Hematopoietic multipotent progenitor cell treated with erythropoietin and hydrocortisone succinate and interleukin-3 and kit ligand, for 15 days (in vitro differentiated cells): ENCODE results near the gene DLG2.

ENCODE experiments used
- DNase-seq: peaks from one replicate; pipeline ENCODE4 v3.0.0-alpha.2; 2015; ENCODE audit warnings: low spot score

Gene DLG2

DNA sequence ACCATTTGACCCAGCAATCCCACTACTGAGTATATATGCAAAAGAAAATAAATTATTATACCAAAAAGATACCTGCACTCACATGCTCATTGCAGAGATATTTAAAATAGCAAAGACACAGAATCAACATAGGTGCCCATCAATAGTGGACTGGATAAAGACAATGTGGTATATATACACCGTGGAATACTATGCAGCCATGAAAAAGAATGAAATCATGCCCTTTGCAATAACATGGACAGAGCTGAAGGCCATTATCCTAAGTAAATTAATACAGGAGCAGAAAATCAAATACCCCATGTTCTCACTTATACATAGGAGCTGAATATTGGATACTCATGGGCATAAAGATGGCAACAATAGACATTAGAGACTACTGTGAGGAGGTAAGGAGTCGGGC lies 68.7 kb downstream of the DLG2 start:
- no peak for DNase-seq

GRCh38 chr11:85551881-85552280 lies 75.3 kb downstream of the DLG2 start:
- no peak for DNase-seq

GRCh38 chr11:85541683-85542082 lies 85.5 kb downstream of the DLG2 start:
- no peak for DNase-seq

GRCh38 chr11:85540635-85541205 lies 86.4 kb downstream of the DLG2 start:
- no peak for DNase-seq

DNA sequence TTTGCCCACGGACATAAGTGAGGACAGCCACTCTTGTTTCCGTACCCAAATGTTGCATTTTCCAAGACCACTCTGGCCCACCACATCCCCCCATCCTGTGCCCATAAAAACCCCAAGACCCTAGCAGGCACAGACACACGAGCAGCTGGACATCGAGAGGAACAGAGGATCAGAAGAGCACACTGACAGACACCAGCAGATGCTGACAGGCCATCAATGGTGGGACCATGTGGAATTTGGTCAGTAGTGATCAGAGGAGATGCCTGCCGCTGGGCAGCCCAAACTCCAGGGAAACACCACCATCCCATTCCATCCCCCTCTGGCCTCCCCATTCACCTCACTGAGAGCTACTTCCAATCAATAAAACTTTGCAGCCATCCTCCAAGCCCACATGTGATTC lies 87.0 kb downstream of the DLG2 start:
- DNase-seq, result no peak

- DNase-seq, result no peak
Measured at GRCh38 chr11:85539740-85540139, 87.4 kb downstream of the DLG2 start.

DNA sequence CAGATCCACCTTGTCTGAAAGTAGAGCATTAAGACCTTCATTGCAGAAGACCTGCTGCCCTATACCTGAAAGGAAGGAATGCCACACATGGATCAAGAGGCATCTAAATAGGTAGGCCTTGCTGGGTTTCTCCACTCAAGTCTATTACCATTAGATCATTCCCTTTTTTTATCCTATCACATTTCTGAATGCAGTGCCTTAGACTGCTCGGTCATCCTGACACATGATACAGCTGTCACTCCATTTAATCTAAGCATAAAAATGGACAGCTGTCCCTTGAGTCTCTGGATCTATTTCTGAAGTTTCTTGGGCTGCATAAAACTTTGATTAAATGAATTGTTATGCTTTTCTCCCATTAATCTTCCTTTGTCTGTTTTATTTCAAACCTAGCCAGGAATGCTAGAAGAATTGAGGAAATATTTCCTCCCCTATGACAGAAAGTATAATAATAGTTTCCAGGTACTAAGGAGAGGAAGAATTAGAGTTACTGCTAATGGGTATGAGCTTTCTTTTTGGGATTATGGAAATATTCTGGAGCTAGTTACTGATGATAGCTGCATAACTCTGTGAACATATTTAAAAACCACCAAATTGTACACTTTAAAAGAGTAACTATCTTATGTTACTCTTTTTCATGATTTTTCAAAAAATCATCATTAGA lies 88.0 kb downstream of the DLG2 start:
- DNase-seq, result no peak

GRCh38 chr11:85536438-85536837 lies 90.7 kb downstream of the DLG2 start:
- DNase-seq, result no peak

DNA sequence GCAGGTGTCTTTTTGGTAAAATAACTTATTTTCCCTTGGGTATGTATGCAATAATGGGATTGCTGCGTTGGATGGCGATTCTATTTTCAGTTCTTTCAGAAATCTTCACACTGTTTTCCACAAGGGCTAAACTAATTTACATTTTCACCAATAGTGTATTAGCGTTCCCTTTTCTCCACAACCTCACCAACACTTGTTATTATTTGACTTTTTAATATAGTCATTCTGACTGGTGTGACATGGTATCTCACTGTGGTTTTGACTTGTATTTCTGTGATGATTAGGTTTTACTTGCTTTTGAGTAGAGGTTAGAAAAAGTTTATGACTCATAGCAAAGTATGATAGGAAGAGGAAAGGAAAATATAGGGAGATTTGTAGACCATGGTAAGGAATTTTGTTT lies 92.3 kb downstream of the DLG2 start:
- DNase-seq, result no peak

DNA sequence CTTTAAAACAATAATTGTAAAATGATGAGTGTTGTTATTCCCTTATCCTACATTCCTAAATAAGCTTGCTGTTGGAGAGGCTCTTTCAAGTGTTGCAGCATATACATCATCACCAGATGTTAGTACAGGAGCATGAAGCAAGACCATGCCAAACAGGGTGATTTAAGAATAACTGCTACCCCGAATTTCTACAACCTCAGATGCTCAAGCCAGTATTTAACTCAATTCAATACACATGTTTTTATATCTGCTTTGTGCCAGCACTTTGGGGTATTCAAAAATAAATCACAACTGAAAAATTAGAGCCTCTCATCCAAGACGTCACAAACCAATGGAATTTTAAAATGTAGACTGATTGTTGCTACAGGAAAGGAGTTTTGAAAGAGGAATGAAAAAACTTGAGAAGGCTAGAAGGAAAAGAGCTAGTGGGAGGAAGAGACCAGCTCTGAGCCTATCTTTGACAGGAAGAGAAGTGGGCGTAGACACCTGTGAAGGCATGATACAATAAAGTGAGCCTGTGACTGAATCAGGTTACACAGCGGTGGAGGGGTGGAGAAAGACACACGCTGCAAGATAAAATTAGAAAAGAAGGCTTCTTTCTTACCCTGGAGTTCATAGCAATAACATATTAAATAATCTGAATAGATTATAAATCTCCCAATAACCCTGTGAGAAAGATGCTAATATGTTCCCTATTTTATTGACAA lies 95.8 kb downstream of the DLG2 start:
- DNase-seq, result no peak

DNA sequence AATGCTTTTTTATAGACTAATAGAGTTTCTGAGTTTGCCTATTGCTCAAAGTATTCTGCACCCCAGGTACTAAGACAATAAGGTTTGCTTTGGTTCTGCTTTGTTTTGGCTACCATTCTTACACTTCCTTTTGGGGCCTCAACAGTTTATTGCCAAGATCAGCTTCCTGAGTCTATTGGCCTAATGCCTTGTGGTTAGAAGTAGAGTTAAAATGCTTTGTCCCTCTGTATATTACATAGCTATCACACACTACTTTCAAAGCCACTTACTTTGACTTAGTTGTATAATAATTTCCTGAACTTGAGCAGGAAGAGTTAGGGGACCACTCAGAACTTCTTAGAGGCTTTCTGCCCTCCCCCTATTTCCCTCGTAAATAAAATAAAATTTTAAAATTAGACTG lies 96.5 kb downstream of the DLG2 start:
- no peak for DNase-seq

DNA sequence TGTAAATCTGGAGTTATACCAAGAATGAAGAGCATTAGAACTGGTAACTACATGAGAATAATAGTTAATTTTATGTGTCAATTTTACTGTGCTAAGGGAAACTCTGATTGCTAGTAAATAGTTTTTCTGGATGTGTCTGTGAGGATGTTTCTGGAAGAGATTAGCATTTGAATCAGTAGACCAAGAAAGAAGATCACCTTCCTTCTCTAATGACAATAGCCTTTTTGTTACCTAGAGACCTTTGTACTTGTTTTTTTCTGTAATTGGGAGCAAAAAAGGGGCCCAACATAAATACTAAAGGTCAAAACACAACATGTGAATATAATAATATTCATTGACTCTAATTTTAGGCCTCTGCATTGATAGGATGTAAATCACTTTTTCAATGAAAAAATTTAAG lies 100.6 kb downstream of the DLG2 start:
- no peak for DNase-seq

- no peak for DNase-seq
Measured at GRCh38 chr11:85525686-85526085, 101.5 kb downstream of the DLG2 start.

DNA sequence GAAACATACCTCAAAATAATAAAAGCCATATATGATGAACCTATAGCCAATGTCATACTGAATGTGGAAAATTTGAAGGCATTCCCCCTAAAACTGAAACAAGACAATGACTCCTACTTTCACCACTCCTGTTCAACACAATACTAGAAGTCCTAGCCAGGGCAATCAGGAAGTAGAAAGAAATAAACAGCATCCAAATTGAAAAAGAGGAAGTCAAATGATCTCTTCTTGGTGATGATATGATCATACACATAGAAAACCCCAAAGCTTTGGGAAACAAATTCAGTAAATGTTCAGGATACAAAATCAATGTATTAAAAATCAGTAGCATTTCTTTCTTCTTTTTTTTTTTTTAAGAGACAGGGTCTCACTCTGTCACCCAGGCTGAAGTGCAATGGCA lies 109.9 kb downstream of the DLG2 start:
- no peak for DNase-seq

DNA sequence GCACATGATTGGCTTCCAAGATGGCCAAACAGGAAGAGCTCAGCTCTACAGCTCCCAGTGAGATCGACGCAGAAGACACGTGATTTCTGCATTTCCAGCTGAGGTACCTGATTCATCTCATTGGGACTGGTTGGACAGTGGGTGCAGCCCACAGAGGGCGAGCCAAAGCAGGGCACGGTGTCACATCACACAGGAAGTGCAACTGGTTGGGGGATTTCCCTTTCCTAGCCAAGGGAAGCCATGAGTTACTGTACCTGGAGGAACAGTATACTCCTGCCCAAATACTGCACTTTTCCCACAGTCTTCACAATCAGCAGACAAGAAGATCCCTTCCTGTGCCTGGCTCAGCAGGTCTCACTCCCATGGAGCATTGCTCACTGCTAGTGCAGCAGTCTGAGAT lies 131.2 kb downstream of the DLG2 start:
- no peak for DNase-seq

GRCh38 chr11:85494396-85494795 lies 132.7 kb downstream of the DLG2 start:
- DNase-seq, result no peak

GRCh38 chr11:85485902-85486301 lies 141.2 kb downstream of the DLG2 start:
- no peak for DNase-seq

GRCh38 chr11:85483861-85484260 lies 143.3 kb downstream of the DLG2 start:
- DNase-seq, result no peak

DNA sequence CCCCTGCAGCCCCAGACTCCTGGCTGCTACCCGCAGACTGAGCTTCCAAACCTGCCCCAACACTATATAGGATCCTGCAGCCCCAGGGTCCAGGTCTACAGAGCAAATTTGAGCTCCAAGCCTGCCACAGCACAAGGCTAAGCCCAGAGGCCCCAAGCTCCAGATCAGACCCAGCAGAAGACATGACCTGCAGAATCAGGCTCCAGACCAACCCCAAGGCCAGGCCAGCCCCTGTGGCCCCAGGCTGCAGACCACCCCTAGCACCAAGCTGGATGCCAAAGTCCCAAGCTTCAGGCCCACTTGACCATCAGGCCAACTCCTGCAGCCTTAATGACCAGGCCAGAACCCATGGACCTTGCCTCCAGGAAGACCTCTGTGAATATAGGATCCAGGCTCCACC lies 145.3 kb downstream of the DLG2 start:
- DNase-seq, result no peak

- DNase-seq, result no peak
Measured at GRCh38 chr11:85475660-85476517, 151.3 kb downstream of the DLG2 start.

- no peak for DNase-seq
Measured at GRCh38 chr11:85472953-85473352, 154.2 kb downstream of the DLG2 start.

DNA sequence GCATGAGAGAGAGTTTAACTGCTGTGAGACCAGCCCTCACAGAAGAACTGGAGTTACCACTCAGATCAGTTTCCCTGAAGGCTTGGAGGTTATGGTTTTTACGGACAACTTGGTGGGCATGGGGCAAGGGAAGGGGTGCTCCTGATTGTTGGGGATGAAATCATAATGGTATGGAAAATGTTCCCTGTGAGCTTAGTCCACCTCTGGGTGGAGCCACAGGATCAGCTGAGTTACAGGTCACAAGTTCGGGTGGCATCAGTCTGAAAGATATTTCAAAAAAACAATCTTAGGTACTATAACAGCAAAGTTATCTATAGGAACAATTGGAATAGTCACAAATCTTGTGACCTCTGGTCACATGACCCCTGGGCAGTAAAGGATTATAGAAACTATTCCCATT lies 162.9 kb downstream of the DLG2 start:
- no peak for DNase-seq

DNA sequence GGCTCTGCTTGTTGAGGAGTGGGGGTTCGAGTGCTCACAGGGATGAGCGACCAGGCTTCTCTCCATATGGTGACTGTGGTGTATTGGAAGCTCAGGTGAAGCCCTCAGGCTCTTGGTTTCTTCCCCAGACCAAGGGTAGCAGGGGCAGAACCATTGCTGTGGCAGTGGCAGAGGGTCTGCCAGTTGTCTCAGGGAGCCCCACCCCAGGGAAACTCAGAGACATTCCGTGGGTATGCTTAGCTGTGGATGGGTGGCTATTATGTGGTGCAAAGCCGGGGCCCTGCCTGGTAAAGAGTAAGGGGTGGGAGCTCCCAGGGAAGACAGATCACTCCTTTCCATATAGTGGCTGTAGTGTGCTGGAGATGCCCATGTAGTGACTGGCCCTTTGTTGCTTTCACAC lies 167.8 kb downstream of the DLG2 start:
- DNase-seq, result no peak
